GM21717 (cell line): ENCODE measurements around the gene THADA.

Source experiments
- ATAC-seq: cut with Tn5 transposase; IDR thresholded peaks from one replicate; pipeline ENCODE4 v1.9.1; 2021; ENCODE audit warnings: mild to moderate bottlenecking, moderate library complexity; ENCODE audit not compliant: unreplicated experiment

The THADA gene

GRCh38 chr2:43445781-43446180 is 150.1 kb downstream of the THADA start:
- no peak for ATAC-seq

GRCh38 chr2:43444989-43445645 is 150.7 kb downstream of the THADA start:
- no peak for ATAC-seq

- ATAC-seq, result no peak
These were observed 152.6 kb downstream of the THADA start for GRCh38 chr2:43443282-43443681.

GRCh38 chr2:43441195-43441594 is 154.6 kb downstream of the THADA start:
- ATAC-seq, result no peak

- no peak for ATAC-seq
These were observed 156.8 kb downstream of the THADA start for GRCh38 chr2:43438858-43439655.

- no peak for ATAC-seq
These were observed 157.5 kb downstream of the THADA start for GRCh38 chr2:43438342-43438741.

- no peak for ATAC-seq
These were observed 158.5 kb downstream of the THADA start for GRCh38 chr2:43437363-43437762.

GRCh38 chr2:43436431-43436830 is 159.4 kb downstream of the THADA start:
- no peak for ATAC-seq

GRCh38 chr2:43435746-43436145 is 160.1 kb downstream of the THADA start:
- no peak for ATAC-seq

- no peak for ATAC-seq
These were observed 165.3 kb downstream of the THADA start for GRCh38 chr2:43430489-43430888.

GRCh38 chr2:43429369-43429768 is 166.5 kb downstream of the THADA start:
- ATAC-seq, result no peak

- no peak for ATAC-seq
These were observed 168.8 kb downstream of the THADA start for GRCh38 chr2:43427032-43427424.

GRCh38 chr2:43426305-43427031 is 169.4 kb downstream of the THADA start:
- peak; percentile 83 for ATAC-seq

- no peak for ATAC-seq
These were observed 170.2 kb downstream of the THADA start for GRCh38 chr2:43425659-43426058.

- ATAC-seq, result no peak
These were observed 171.3 kb downstream of the THADA start for GRCh38 chr2:43424262-43425207.

GRCh38 chr2:43423941-43424261 is 171.9 kb downstream of the THADA start:
- no peak for ATAC-seq

- ATAC-seq, result no peak
These were observed 174.6 kb downstream of the THADA start for GRCh38 chr2:43421194-43421593.

- ATAC-seq, result no peak
These were observed 175.4 kb downstream of the THADA start for GRCh38 chr2:43420389-43420801.

- ATAC-seq, result no peak
These were observed 176.0 kb downstream of the THADA start for GRCh38 chr2:43419876-43420275.

GRCh38 chr2:43419243-43419642 is 176.6 kb downstream of the THADA start:
- no peak for ATAC-seq

- ATAC-seq, result no peak
These were observed 177.2 kb downstream of the THADA start for GRCh38 chr2:43418680-43419079.
